ENCODE data around the gene GALNT2.

Gene GALNT2

DNA sequence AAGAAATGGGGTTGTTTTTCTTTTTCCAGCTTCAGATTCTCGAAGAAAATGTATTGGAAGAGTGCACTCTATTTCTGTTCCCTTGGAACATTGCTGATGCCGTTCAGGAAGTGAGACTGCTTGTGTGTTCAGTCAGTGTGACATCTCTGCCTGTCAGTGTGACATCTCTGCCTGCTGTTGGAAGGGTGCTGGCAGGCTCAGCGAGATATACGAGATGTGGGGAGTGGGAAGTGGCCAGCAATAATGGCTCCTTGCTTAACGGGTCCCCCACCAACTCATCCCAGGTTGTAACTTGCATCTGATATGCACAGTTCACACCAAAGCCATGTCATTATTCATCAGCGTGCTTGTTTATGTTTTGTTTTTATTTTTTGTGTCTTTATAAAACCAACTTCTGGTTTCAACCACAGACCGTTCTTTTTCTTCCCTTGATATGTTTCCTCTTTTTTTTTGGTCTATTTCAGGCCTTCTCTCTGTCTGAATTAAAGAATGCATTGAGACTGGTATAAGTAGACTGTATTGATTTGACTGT, 145.4 kb downstream of the GALNT2 start:
- peaks cover 2% of the 10 kb centered on the region for H3K4me1 ChIP-seq (ENCODE audit: control insufficient read depth, low read depth, low read length)
- H3K27me3 ChIP-seq (ENCODE audit: insufficient read depth, low read length, poor library complexity): no peaks in the 10 kb centered on the region
- no peak overlapping the region for H2BK15ac ChIP-seq (replicated peaks; ENCODE audit: low read depth)
- no peak overlapping the region for H3K4me2 ChIP-seq (ENCODE audit: low read length)
- H3K23ac ChIP-seq (ENCODE audit: low read length): no peak overlapping the region
- DNase-seq: no peak
- no peak overlapping the region for H4K5ac ChIP-seq (ENCODE audit: low read length)
- H2BK5ac ChIP-seq (ENCODE audit: low read length): no peak overlapping the region
- H3K18ac ChIP-seq (ENCODE audit: low read length): no peak overlapping the region
- H3K27ac ChIP-seq (ENCODE audit: low read depth, low read length): no peak overlapping the region
- no peak overlapping the region for H3K4ac ChIP-seq (ENCODE audit: low read depth, low read length)
- H4K8ac ChIP-seq (ENCODE audit: low read depth, low read length): no peak overlapping the region
- no peak overlapping the region for H2AK5ac ChIP-seq (ENCODE audit: low read length)
- WGBS (ENCODE audit: extremely low coverage, insufficient coverage, low lambda C conversion rate): no CpG with 5 or more reads among the region's 7 CpGs
- no peak overlapping the region for H3K56ac ChIP-seq (ENCODE audit: low read length)
- H3K36me3 ChIP-seq (ENCODE audit: control insufficient read depth, insufficient read depth, low read length): no peaks in the 10 kb centered on the region
- H3K9ac ChIP-seq (ENCODE audit: low read length): no peak overlapping the region
- no peaks in the 10 kb centered on the region for H3K79me2 ChIP-seq (ENCODE audit: control insufficient read depth, insufficient read depth, low read length)
- no peak overlapping the region for H2BK120ac ChIP-seq (ENCODE audit: low read depth, low read length)
- no peak overlapping the region for H3K4me3 ChIP-seq (ENCODE audit: low read length)
- H3K79me1 ChIP-seq (ENCODE audit: low read length): peaks cover 4% of the 10 kb centered on the region

- no peak overlapping the region for H3K4me3 ChIP-seq (ENCODE audit: low read length)
- H3K56ac ChIP-seq (ENCODE audit: low read length): no peak overlapping the region
These were observed 148.0 kb downstream of the GALNT2 start for GRCh38 chr1:230215031-230215430.

GRCh38 chr1:230215529-230215928, 148.5 kb downstream of the GALNT2 start:
- no peaks in the 10 kb centered on the region for H3K4me1 ChIP-seq (ENCODE audit: control insufficient read depth, low read depth, low read length)
- H3K9ac ChIP-seq (ENCODE audit: low read length): no peak overlapping the region
- no CpG with 5 or more reads among the region's 1 CpG for WGBS (ENCODE audit: extremely low coverage, insufficient coverage, low lambda C conversion rate)
- H2AK5ac ChIP-seq (ENCODE audit: low read length): no peak overlapping the region
- H3K79me1 ChIP-seq (ENCODE audit: low read length): peaks cover 2% of the 10 kb centered on the region
- no peaks in the 10 kb centered on the region for H3K27me3 ChIP-seq (ENCODE audit: insufficient read depth, low read length, poor library complexity)
- no peak overlapping the region for H4K8ac ChIP-seq (ENCODE audit: low read depth, low read length)
- no peak overlapping the region for H3K4me2 ChIP-seq (ENCODE audit: low read length)
- no peaks in the 10 kb centered on the region for H3K79me2 ChIP-seq (ENCODE audit: control insufficient read depth, insufficient read depth, low read length)
- no peak overlapping the region for H2BK15ac ChIP-seq (replicated peaks; ENCODE audit: low read depth)
- no peak overlapping the region for H4K5ac ChIP-seq (ENCODE audit: low read length)
- no peak overlapping the region for H3K4ac ChIP-seq (ENCODE audit: low read depth, low read length)
- no peak overlapping the region for H2BK120ac ChIP-seq (ENCODE audit: low read depth, low read length)
- no peaks in the 10 kb centered on the region for H3K36me3 ChIP-seq (ENCODE audit: control insufficient read depth, insufficient read depth, low read length)
- H3K27ac ChIP-seq (ENCODE audit: low read depth, low read length): no peak overlapping the region
- DNase-seq: no peak
- no peak overlapping the region for H3K23ac ChIP-seq (ENCODE audit: low read length)
- no peak overlapping the region for H3K4me3 ChIP-seq (ENCODE audit: low read length)
- no peak overlapping the region for H2BK5ac ChIP-seq (ENCODE audit: low read length)
- no peak overlapping the region for H3K18ac ChIP-seq (ENCODE audit: low read length)
- H3K56ac ChIP-seq (ENCODE audit: low read length): no peak overlapping the region

More at GRCh38 chr1:230215031-230215430, 148.0 kb downstream of the GALNT2 start:
- H3K79me1 ChIP-seq (ENCODE audit: low read length): peaks cover 2% of the 10 kb centered on the region
- no CpG with 5 or more reads among the region's 7 CpGs for WGBS (ENCODE audit: extremely low coverage, insufficient coverage, low lambda C conversion rate)
- H3K27me3 ChIP-seq (ENCODE audit: insufficient read depth, low read length, poor library complexity): no peaks in the 10 kb centered on the region
- DNase-seq: peak; percentile 67
- no peak overlapping the region for H3K9ac ChIP-seq (ENCODE audit: low read length)
- H3K4me2 ChIP-seq (ENCODE audit: low read length): no peak overlapping the region
- no peaks in the 10 kb centered on the region for H3K36me3 ChIP-seq (ENCODE audit: control insufficient read depth, insufficient read depth, low read length)
- no peak overlapping the region for H2BK5ac ChIP-seq (ENCODE audit: low read length)
- no peak overlapping the region for H4K8ac ChIP-seq (ENCODE audit: low read depth, low read length)
- H3K18ac ChIP-seq (ENCODE audit: low read length): no peak overlapping the region
- H3K4me1 ChIP-seq (ENCODE audit: control insufficient read depth, low read depth, low read length): peaks cover 2% of the 10 kb centered on the region
- no peak overlapping the region for H2AK5ac ChIP-seq (ENCODE audit: low read length)
- no peak overlapping the region for H2BK15ac ChIP-seq (replicated peaks; ENCODE audit: low read depth)
- no peaks in the 10 kb centered on the region for H3K79me2 ChIP-seq (ENCODE audit: control insufficient read depth, insufficient read depth, low read length)
- no peak overlapping the region for H3K4ac ChIP-seq (ENCODE audit: low read depth, low read length)
- H2BK120ac ChIP-seq (ENCODE audit: low read depth, low read length): no peak overlapping the region
- no peak overlapping the region for H3K27ac ChIP-seq (ENCODE audit: low read depth, low read length)
- H4K5ac ChIP-seq (ENCODE audit: low read length): no peak overlapping the region
- H3K23ac ChIP-seq (ENCODE audit: low read length): no peak overlapping the region

DNA sequence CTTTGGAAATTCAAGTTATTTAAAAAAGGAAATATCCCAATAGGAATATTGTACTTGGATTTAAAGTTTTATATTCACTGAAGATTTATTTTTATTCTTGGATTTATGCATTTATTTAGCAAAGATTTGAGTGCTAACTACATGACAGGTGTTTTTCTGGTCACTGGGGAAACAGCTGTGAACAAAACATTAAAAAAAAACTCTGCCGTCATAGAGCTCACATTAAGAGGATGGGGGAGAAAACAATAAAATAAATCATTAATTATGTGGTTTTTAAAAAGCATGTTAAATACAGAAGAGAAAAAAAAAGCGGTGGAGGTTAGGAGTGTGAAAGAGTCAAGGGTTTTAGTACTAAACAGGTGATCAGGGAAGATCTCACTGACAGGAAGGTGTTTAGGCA, 149.9 kb downstream of the GALNT2 start:
- Histone ChIP-seq H3K4me2 (ENCODE audit: low read length) (no peak overlapping the region), H3K27ac (ENCODE audit: low read depth, low read length) (no peak overlapping the region), H3K18ac (ENCODE audit: low read length) (no peak overlapping the region), H3K4me1 (ENCODE audit: control insufficient read depth, low read depth, low read length) (no peaks in the 10 kb centered on the region), H3K79me1 (ENCODE audit: low read length) (peaks cover 2% of the 10 kb centered on the region), H4K8ac (ENCODE audit: low read depth, low read length) (no peak overlapping the region), H3K27me3 (ENCODE audit: insufficient read depth, low read length, poor library complexity) (no peaks in the 10 kb centered on the region), H3K36me3 (ENCODE audit: control insufficient read depth, insufficient read depth, low read length) (no peaks in the 10 kb centered on the region), H3K79me2 (ENCODE audit: control insufficient read depth, insufficient read depth, low read length) (no peaks in the 10 kb centered on the region), H3K4ac (ENCODE audit: low read depth, low read length) (no peak overlapping the region), H3K4me3 (ENCODE audit: low read length) (no peak overlapping the region), H4K5ac (ENCODE audit: low read length) (no peak overlapping the region), H3K23ac (ENCODE audit: low read length) (no peak overlapping the region), H2BK15ac (replicated peaks; ENCODE audit: low read depth) (no peak overlapping the region), H2AK5ac (ENCODE audit: low read length) (no peak overlapping the region), H3K9ac (ENCODE audit: low read length) (no peak overlapping the region), H2BK5ac (ENCODE audit: low read length) (no peak overlapping the region), H2BK120ac (ENCODE audit: low read depth, low read length) (no peak overlapping the region), H3K56ac (ENCODE audit: low read length) (no peak overlapping the region)
- DNase-seq: no peak
- WGBS (ENCODE audit: extremely low coverage, insufficient coverage, low lambda C conversion rate): 100% methylated on average over 1 of the region's 2 CpGs

- H2BK120ac ChIP-seq (ENCODE audit: low read depth, low read length): no peak overlapping the region
- H4K8ac ChIP-seq (ENCODE audit: low read depth, low read length): no peak overlapping the region
- no peak overlapping the region for H3K4ac ChIP-seq (ENCODE audit: low read depth, low read length)
- H3K18ac ChIP-seq (ENCODE audit: low read length): no peak overlapping the region
- H3K27ac ChIP-seq (ENCODE audit: low read depth, low read length): no peak overlapping the region
- no peak for DNase-seq
- peaks cover 2% of the 10 kb centered on the region for H3K79me1 ChIP-seq (ENCODE audit: low read length)
- H4K5ac ChIP-seq (ENCODE audit: low read length): no peak overlapping the region
- H3K4me2 ChIP-seq (ENCODE audit: low read length): no peak overlapping the region
- H3K56ac ChIP-seq (ENCODE audit: low read length): no peak overlapping the region
- H3K36me3 ChIP-seq (ENCODE audit: control insufficient read depth, insufficient read depth, low read length): no peaks in the 10 kb centered on the region
- no CpG with 5 or more reads among the region's 6 CpGs for WGBS (ENCODE audit: extremely low coverage, insufficient coverage, low lambda C conversion rate)
- no peak overlapping the region for H3K23ac ChIP-seq (ENCODE audit: low read length)
- no peak overlapping the region for H2AK5ac ChIP-seq (ENCODE audit: low read length)
- no peak overlapping the region for H3K9ac ChIP-seq (ENCODE audit: low read length)
- H2BK15ac ChIP-seq (replicated peaks; ENCODE audit: low read depth): no peak overlapping the region
- H3K4me3 ChIP-seq (ENCODE audit: low read length): no peak overlapping the region
- no peaks in the 10 kb centered on the region for H3K79me2 ChIP-seq (ENCODE audit: control insufficient read depth, insufficient read depth, low read length)
- no peaks in the 10 kb centered on the region for H3K4me1 ChIP-seq (ENCODE audit: control insufficient read depth, low read depth, low read length)
- no peak overlapping the region for H2BK5ac ChIP-seq (ENCODE audit: low read length)
- H3K27me3 ChIP-seq (ENCODE audit: insufficient read depth, low read length, poor library complexity): no peaks in the 10 kb centered on the region
These were observed 151.6 kb downstream of the GALNT2 start for GRCh38 chr1:230218667-230219066.

Measured in mesendoderm (in vitro differentiated cells).